ENCODE data around the gene HKDC1. TPM values are rescaled to one million over a fixed set of nuclear protein-coding genes. Genes with fewer than 3 reads are reported as not detected.

The HKDC1 gene
- total RNA-seq, 4 donors from 2014 or later = 0.27 to 4.0 TPM; not detected in 2

DNA sequence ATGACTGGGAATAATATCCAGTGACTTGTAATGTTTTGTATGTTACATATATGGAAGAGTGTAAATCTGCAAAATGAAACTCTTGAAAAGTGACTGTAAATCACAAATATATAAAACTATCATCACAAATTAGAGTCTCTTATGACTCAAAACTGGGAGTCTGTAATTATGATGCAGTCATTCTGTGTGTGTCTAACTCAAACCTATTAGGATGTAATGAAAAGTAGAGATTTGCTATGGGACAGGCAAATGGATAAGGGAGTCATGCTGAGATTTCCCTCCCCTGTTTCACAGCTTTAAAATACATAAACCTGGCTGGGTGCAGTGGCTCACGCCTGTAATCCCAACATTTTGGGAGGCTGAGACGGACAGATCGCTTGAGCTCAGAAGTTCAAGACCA, 8.6 kb upstream of the HKDC1 start:
- H3K9me3 ChIP-seq = no peaks in the 10 kb centered on the region
- no peaks in the 10 kb centered on the region for H3K27me3 ChIP-seq
- DNase-seq = no peak
- TF ChIP-seq, protein P1, sequence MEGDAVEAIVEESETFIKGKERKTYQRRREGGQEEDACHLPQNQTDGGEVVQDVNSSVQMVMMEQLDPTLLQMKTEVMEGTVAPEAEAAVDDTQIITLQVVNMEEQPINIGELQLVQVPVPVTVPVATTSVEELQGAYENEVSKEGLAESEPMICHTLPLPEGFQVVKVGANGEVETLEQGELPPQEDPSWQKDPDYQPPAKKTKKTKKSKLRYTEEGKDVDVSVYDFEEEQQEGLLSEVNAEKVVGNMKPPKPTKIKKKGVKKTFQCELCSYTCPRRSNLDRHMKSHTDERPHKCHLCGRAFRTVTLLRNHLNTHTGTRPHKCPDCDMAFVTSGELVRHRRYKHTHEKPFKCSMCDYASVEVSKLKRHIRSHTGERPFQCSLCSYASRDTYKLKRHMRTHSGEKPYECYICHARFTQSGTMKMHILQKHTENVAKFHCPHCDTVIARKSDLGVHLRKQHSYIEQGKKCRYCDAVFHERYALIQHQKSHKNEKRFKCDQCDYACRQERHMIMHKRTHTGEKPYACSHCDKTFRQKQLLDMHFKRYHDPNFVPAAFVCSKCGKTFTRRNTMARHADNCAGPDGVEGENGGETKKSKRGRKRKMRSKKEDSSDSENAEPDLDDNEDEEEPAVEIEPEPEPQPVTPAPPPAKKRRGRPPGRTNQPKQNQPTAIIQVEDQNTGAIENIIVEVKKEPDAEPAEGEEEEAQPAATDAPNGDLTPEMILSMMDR (IDR thresholded peaks at IDR 0.05) = no peak
- TF ChIP-seq POLR2A (IDR thresholded peaks at IDR 0.05) = no peak
- no peak overlapping the region for H3K4me3 ChIP-seq
- no peaks in the 10 kb centered on the region for H3K36me3 ChIP-seq
- peaks cover 0 to 3% of the 10 kb centered on the region in 2 donors for H3K4me1 ChIP-seq
- H3K27ac ChIP-seq = no peak overlapping the region
- intact Hi-C loops (cut with DNase I; ENCODE audit: low total_unique reads) = no loop called here

DNA sequence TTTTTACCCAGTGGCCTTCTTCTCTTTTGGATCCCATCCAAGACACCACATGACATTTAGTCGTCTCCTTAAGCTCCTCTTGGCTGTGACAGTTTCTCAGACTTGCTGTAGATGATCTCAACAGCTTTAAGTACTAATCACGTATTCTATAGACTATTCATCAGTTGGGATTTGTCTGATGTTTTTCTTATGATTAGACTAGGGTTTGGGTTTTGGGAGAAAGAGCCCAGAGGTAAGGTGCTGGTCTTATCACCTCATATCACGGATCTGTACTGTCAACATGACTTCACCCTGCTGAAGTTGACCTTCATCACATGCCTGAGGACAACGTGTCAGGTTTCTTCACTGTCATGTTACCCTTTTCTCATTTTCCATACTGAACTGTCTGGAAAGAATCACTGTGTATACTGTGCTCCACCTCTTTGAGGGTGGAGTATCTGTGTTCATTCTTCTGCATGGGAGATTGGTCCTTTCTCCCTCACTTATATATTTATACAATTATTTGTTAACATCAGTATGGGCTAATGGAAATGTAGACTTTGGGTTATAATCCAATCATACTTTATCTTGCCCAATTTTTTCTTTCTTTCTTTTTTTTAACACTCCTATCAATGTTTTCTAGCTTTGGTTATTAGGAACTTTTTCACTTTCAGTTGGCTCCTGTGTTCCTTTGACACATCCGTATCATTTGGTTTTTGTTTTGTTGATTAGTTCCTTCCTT, 6.4 kb upstream of the HKDC1 start:
- Histone ChIP-seq H3K4me1 (peaks cover 0 to 3% of the 10 kb centered on the region in 2 donors), H3K27ac (no peak overlapping the region), H3K36me3 (no peaks in the 10 kb centered on the region), H3K4me3 (no peak overlapping the region), H3K9me3 (no peaks in the 10 kb centered on the region), H3K27me3 (no peaks in the 10 kb centered on the region)
- intact Hi-C loops (cut with DNase I; ENCODE audit: low total_unique reads) = no loop called here
- DNase-seq = no peak
- no peak for TF ChIP-seq POLR2A (IDR thresholded peaks at IDR 0.05)
- TF ChIP-seq, protein P1 (IDR thresholded peaks at IDR 0.05) = no peak

- no peaks in the 10 kb centered on the region for H3K27me3 ChIP-seq
- DNase-seq = no peak
- TF ChIP-seq, protein P1 (IDR thresholded peaks at IDR 0.05) = no peak
- TF ChIP-seq POLR2A (IDR thresholded peaks at IDR 0.05) = no peak
- no peak overlapping the region for H3K4me3 ChIP-seq
- intact Hi-C loops (cut with DNase I; ENCODE audit: low total_unique reads) = no loop called here
- H3K27ac ChIP-seq = no peak overlapping the region
- H3K4me1 ChIP-seq = peaks cover 0 to 3% of the 10 kb centered on the region in 2 donors
- no peaks in the 10 kb centered on the region for H3K9me3 ChIP-seq
- H3K36me3 ChIP-seq = no peaks in the 10 kb centered on the region
Measured at GRCh38 chr10:69214666-69215131, 5.4 kb upstream of the HKDC1 start.

DNA sequence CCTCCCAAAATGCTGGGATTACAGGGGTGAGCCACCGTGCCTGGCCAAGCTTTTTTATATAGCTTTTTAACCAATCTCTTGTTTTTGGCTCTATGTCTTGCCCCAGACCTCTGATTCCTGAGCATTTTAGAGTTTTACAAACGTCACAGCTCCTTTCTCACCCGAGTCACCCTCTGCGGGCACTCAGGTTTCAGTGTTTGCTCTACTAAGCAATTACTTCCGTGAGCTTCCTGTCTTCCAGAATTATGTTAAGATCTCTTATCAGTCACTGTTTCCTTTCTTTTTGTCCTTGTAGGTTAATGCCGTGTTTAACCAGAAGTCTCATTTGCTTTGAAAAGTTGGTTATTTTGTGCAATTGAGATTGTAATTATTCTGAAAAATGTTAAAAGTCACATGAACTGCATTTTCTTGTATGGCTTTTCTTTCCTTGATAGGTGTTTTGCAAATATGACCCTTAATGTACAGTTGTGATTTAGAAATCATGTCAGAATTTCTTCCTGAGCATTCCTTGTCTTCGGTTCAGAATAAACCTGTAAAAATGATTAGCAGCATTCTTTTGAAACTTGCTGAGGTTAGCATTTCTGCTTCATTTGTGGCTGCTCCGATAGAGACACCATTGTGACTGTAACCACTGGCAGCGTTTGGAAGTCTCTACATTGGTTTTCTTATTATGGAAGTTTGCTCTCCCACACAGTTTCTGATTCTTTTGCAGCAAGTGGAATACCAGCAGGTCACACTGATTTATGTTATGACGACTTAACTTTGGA, 4.5 kb upstream of the HKDC1 start:
- H3K27me3 ChIP-seq = no peaks in the 10 kb centered on the region
- intact Hi-C loops (cut with DNase I; ENCODE audit: low total_unique reads) = no loop called here
- no peak overlapping the region for H3K4me3 ChIP-seq
- no peak for TF ChIP-seq POLR2A (IDR thresholded peaks at IDR 0.05)
- TF ChIP-seq, protein P1 (IDR thresholded peaks at IDR 0.05) = no peak
- no peak for DNase-seq
- no peaks in the 10 kb centered on the region for H3K9me3 ChIP-seq
- H3K36me3 ChIP-seq = no peaks in the 10 kb centered on the region
- H3K4me1 ChIP-seq = peaks cover 0 to 3% of the 10 kb centered on the region in 2 donors
- H3K27ac ChIP-seq = no peak overlapping the region

DNA sequence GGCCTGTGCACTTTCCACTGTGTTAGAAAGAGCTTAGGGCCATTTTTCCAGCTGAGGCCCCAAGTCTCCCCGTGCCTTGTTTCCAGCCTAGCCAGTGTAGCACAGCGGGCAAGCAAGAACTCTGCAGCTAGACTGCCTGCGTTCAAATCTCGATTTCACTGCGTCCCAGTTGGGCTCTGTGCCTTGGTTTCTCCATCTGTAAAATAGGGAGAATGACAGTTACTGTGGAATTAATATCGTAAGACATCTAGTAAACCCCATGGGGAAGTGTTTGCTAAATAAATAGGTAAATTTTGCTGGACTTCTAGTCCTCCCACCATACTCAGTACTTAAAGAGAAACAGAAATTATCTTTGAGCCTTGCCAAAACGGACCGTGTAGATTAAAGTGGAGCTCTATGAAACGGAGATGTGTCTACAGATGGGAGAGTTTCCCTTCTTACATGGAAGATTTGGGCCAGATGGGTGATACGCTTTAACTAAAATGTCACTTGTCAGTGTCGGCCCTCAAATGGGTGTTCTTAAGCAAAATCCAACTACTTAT, 3.5 kb upstream of the HKDC1 start:
- no peak for DNase-seq

More for the DNA sequence above, 3.5 kb upstream of the HKDC1 start:
- H3K27ac ChIP-seq = no peak overlapping the region
- no peaks in the 10 kb centered on the region for H3K9me3 ChIP-seq
- no peak overlapping the region for H3K4me3 ChIP-seq
- H3K4me1 ChIP-seq = peaks cover 0 to 3% of the 10 kb centered on the region in 2 donors
- intact Hi-C loops (cut with DNase I; ENCODE audit: low total_unique reads) = no loop called here
- no peaks in the 10 kb centered on the region for H3K36me3 ChIP-seq
- no peak for TF ChIP-seq POLR2A (IDR thresholded peaks at IDR 0.05)
- TF ChIP-seq, protein P1 (IDR thresholded peaks at IDR 0.05) = no peak
- no peaks in the 10 kb centered on the region for H3K27me3 ChIP-seq
